Kidney tubule cell (primary cell): ENCODE measurements around the gene PDZD8.

Source experiments
- DNase-seq: peaks from one replicate; pipeline ENCODE4 v3.0.0-alpha.2; 2018; ENCODE audit warnings: low spot score

PDZD8 gene

DNA sequence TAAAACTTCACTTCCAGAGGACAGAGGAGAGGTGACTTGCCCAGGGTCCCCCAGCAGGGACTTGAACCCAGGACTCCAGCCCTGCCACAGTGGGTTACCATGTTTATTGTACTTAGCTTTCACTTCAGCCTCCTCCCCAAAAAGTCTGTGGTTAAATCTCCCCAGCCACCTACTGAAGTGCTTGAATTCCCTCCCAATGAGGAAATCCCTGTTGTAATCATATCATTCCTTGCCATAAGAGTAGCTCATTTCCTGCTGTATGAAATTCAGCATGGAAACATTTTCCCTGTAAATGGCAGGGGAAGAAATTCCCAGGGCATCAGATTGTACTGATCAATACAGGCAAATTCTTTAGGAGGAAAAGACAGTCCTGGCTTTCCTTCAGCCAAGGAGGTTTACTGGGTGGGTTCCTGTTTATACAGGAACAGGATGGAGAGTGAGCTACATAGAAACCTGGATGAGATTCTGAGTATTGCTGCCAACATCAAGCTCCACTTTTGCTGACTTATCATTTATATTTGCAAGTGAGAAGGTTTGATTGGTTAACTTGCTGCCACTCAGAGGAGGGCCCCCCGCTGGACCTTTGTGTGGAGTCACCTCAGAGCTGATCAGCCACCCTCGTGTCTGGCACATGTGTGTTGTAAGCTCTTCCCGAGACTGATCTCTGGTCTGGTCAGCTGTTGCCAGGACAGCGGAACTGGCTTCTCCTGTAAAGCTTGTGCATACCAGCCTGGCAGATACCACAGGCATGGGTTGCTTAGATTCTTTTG, 16.4 kb upstream of the PDZD8 start:
- peak; percentile 75 for DNase-seq

DNA sequence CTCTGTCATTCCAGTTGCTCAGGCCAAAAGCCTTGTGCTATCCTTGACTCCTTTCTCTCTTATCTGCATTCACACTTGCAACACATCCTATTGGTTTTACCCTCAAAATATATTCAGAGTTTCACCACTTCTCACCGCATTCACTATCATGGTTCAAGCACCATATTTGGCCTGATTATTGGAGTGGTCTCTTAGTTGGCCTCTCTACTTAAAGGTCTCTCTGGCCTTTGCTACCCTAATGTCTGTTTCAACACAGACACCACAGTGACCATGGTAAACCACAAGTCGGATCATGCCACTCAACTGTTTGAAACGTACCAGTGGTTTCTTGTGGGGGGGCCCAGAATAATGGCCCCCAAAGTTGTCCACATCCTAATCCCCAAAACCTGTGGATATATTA, 15.2 kb upstream of the PDZD8 start:
- no peak for DNase-seq

DNA sequence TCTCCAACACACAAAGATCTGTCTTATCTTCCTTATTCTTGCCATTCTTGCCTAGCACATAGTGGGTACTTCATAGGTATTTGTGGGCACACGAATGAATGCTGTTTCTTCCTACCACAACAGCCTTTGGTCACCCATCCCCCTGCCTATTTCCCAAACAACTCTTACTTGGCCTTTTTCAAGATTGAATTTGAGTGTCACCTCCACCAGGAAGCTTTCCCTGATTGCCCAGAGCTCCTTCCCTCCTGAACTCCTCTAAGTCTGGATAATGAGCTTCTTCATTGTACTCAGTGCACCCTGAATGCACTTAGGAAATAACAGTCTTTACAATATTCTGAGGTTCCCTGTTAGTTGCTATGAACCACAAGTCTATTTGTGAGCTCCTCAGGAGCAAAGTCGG, 11.6 kb upstream of the PDZD8 start:
- DNase-seq = no peak

DNA sequence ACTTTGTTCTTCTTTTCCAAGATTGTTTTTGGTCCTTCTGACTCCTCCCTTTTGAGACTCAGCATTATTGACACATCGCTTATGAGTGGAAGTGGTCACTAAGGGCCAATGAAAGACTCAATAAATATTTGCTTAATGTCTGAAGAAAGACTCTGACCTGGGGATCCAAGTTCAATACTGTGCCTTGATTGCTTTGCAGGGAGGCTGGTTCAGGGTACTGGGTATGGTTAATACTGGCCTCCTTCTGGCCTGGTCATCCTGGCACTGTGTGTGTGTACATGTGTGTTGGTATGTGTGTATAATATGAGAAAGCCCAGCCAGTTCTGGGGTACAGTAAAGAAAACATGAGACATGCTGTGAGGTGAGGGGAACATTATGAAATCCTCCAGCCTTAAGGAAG, 7.6 kb upstream of the PDZD8 start:
- no peak for DNase-seq

DNA sequence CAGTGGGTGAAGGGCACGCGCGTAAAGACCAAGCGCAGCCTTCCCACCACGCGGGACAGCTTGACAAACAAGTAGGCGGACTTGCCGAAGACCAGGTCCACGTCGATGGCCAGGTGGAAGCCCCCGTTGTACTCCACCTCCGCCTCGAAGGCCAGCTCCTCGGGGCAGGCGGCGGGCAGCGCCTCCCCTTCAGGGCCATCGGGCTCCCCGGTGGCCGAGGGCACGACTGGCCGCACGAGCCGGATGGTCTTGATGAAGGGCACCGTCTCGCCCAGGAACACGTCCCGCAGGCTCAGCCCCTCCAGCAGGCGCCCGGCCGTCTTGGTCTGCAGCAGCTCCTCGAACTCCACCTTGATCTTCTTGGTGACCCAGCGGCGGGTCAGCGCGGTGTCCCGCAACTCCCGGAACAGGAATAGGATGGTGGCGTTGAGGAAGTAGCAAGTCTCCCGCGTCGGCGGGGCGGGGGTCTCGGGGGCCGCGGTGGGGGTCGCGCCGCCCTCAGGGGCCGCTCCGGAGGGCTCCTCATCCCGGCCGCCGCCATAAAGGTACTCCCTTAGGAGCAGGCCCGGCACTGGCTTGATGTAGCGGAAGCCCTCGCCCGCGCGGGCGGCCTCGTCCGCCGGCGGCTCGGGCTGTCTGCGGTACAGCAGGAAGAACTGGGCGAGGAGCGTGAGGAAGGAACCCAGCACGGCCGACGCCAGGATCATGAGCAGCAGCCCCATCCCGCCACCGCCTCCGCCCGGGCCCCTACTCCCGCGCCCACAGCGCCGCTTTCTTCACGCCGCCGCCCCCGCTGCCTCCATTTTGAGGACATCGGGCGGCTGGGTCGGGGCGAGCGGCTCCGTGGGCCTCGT, 507 bp downstream of the PDZD8 start:
- peak; percentile 39 for DNase-seq

DNA sequence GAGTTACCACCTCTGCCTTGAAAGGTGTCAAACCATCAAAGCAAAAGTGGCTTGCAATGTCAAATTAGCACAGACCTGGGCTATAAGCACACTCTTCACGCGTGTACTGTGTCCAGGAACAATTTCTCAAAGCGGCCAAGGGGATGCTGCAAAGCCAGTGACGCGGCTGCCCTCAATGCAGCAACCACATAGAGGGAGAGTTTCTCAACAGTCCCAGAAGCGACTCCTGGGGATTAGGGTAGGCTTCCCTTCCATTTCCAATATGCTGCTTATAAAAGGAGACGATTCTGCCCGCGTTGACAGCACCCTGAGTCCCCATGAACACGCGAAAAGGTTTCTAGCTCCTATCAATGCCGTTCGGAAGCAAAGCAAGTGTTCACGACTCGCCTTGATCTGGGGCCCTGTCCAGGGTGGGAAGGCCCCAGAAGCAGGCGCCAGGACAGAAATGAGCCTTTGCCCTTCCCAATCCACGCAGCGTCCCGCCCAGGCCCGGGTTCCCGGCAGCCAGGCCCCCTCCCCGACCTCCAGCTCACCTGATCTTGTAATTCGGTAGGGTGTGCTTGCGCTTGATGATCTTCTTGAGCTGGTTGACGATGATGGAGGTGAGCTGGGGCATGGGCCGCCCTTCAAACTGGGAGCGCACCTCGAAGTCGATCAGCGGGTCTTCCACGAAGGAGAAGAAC, 1.3 kb downstream of the PDZD8 start:
- DNase-seq = peak; percentile 50

DNA sequence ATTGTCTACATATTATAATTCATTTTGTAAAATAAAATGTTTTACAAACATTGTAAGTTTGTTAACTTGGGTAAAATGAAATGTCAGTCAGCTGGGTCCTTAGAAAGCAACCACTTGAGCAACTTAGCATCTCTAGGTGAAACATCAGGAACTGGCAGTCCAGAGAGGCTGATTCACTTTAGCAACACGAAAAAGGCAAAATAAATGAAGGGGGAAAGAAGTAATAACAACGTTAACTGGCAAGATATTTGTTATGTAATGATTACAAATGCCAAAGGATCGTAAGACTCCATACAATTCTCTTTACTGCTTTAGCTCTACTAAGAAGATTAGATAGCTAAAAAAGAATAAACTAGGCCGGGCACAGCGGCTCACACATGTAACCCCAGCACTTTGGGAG, 5.0 kb downstream of the PDZD8 start:
- DNase-seq = peak; percentile 51

DNA sequence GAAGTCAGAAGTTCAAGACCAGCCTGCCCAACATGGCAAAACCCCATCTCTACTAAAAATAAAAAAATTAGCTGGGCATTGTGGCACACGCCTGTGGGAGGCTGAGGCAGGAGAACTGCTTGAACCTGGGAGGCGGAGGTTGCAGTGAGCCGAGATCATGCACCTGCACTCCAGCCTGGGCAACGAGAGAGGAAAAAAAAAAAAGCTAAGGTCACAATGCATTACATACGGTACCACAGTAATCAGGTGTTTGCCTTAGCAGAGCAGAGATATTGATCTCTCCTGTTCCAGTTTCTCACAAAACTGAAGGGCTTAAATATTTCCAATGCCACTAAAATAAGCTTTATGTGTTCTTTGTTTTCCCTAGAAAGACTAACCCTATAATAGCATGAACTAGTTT, 7.5 kb downstream of the PDZD8 start:
- no peak for DNase-seq

DNA sequence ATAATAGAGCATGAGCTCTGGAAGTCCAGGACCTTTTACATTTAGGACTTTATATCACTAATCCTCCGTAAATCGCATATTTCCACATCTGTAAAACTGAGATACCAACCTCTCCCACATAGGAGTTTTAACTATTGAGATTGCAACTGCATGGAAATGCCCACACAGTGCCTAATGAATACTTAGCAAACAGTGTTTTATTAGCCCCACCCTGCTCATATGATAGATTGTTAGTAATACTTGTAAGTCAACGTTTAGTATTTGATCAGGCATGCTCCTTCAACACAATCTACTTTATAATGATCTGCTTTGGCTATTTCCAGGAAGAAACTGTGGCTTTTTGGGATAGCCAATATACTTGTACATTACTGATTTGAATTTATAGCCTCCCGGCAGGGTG, 8.5 kb downstream of the PDZD8 start:
- no peak for DNase-seq

DNA sequence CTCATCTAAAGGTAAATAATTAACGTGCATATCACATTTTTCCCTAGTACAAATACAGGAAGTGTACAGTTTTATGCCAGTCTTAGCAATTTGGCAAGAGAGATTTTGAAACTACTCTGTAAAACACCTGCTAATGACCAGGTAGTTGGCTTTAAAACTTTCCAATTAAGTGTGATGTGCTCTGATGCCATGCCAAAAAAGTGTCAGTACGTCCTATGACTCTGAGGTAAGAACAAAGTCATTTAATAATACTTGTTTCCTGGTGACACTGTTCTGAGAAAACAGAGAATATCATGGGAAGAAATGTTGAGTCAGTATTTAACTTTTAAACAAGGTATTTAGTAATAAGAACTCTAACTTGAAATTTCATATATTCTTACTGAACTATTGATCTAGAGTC, 9.6 kb downstream of the PDZD8 start:
- peak; percentile 88 for DNase-seq

DNA sequence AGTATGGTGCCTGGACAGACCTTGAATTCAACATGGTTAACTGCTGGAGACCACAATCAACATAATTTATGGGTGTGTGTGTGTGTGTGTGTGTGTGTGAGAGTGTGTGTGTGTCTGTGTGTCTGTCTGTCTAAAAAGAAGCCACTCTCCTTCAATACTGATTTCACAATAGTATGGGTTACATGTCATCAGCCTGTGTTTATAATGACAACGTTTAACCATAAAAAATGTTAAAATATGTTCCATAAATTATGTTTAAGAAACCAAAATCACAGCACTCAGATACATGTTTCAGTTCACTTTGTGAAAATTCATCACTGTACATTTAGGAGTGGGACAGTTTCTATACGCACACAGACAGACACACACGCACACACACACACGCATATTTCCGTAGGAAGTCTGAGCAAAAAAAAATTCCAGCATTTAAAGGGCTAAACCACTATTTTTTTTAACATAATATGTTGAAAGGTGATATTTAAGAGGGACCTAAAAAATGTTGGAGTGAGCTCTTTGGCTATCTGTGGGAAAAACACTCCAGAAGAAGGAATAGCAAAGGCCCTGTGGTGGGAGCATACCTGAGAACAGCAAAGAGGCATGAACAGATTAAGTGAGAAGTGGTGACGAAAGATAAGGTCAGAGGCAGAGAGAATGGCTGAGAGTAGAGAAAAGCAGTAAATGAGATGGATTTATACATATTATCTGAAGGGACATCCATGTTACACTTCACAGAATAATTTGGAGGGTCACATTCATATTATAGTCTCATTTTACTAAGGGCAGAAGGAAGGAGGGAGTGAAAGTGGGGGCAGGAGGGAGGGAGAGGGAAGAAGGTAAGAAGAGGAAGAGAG, 10.9 kb downstream of the PDZD8 start:
- DNase-seq = peak; percentile 37

DNA sequence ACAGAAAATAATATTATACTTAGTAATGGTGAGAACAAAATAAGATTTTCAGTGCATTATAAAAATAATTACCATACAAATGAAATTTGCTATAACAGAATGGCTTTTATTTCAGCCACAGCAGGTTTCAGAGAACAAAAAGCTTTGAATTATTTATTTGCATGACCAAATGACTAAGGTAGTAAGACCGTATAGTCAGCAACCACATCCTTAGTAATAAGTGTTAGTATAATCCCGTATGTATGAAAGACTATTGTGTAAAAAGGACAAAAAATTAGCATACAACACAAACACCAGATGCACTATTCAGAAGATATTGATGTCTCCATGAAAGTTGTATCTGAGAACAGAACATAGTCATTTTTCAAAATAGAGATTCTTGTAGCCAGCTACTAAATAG, 12.2 kb downstream of the PDZD8 start:
- DNase-seq = peak; percentile 84

DNA sequence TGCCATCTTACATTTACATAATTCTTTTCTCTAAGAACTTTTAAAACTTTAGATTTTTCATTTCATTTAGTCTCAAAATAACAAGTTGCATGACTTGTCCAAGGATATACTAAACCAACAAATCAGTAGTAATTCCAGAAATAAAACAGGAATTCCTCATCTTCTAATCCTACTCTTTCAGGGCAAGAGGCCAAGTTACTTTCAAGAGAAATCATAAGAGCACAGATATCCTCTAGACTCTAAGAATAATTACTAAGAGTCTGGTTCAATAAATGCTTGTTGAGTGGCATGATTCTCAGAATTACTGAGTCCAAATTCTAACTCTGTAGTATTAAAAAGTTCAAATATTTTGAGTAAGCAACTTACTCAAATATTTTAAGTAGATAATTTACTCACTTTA, 12.9 kb downstream of the PDZD8 start:
- no peak for DNase-seq

DNA sequence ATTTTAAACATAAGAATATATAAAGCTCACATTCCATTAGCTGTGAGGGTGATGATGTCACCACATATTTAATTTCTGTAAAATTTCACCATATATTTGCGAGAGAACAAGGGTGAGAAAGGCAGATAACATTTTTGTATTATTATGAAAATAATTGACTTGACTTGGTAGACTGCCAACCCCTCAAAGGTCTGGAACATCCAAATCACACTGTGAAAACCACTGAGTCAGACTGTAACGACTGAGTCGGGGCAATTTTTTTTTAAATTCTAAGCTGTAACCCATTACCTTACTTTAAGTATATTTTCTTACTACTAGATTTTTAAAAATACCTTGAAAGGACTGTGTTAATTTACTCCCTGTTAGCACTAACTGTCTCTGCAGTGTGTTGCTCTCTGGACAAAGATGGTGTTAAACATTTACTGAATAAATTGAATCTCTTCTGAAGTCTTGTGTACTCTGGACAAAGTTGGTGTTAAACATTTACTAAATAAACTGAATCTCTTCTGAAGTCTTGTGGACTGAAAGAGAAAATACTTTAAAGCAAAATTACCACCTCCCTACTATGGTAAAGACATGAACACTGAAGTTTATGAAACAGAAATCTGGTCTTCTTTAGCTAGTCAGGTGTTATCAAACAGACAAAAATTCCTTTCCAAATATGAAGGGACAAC, 14.1 kb downstream of the PDZD8 start:
- DNase-seq = peak; percentile 77

DNA sequence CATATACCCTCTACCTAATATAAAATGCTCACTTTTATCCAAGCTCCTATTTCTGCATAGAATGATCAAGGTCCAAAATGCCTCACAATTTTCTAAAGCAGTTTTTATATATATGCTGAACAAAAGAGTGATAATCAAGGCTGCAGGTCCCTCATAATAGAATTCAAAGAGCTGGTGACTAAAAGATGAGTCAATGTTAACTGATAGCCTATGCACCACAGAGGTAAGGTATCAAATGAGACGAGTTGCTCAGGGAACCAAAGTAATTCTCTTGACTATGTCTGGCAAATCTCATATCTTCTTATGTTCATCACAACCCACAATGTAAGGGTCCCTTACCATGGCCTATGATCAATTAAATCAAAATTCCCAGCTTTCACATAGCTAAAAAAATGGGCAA, 15.2 kb downstream of the PDZD8 start:
- DNase-seq = peak; percentile 60

DNA sequence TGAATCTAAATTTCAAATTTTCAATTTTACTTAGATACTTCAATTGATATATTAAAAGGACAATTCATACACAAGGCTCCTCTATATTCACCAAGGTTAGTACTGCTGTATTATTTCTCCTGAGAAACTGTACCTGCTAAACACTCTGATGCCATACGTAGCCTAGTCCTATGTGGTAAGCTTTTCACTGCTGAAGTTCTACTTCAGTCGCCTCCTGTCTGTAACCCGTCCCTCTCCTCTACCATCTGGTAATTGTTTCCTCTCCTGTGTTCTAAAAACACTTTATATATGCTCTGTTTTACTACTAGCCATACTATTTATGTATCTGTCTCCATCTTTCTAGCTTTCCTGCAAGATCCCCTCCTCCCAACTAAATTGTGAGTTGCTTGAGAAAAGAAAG, 20.2 kb downstream of the PDZD8 start:
- no peak for DNase-seq

DNA sequence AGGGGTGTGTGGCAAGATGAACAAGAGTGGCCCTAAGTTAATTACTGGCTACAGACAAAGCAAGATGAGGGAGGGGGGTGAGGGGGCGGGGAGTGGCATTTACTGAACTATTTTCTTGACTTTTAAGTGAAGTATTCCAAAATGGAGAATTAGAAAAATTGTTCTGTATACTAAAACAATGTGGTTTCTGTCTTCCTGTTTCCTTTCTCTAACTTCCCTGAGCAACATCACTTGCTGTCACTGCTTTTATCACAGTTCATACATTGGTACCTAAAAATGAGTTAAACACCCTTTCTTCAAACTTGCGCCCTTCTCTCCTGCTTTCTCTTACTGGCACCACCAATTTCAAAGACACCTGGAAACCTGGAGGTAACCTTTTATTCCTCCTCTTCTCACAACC, 21.6 kb downstream of the PDZD8 start:
- DNase-seq = no peak

DNA sequence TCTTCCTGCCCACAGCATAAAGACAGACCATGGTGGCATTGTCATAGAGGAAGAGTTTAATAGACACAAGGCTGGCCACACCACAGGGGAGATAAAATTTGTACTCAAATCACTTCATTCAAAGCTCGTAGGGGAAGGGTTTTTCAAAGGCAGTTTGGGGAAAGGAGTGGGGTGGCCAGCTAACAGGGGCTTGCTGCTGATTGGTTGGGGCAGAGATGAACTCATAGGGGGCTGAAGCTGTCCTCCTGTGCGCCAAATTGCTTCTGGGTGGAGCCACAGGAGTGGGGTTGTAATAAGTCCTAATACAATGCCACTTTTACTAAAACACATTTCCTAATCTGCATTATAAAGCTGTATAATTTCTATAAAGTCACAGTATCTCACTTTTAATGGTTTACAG, 22.5 kb downstream of the PDZD8 start:
- DNase-seq = no peak

DNA sequence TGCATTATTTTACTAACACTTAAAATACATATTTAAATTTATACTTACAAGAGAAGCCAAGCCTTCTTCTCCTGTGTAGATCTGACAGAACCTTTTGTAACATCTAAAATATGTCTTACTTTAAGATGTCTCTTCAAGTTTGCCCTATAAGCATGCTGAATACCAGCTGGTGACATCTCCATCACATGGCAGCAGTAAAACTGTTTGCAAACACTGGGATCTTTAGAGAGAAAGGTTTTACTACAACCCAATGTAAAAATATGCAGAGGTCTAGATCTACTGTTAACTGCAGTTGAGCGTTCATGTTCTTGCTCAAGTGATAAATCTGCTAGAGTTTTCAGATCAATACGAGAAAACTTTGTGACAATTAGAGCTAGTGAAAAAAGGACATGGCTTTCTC, 23.2 kb downstream of the PDZD8 start:
- no peak for DNase-seq

DNA sequence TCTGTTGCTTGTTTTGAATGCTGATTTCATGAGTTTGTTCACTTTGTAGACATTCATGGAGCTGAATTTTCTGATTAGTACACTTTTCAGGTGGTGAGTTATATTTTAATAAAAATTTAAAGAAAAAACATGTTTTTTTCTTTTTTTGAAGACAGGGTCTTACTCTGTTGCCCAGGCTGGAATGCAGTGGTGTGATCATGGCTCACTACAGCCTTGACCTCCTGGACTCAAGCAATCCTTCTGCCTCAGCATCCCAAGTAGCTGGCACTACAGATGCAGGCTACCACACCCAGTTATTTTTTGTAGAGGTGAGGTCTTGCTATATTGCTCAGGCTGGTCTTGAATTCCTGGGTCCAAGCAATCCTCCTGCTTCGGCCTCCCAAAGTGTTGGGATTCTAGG, 23.7 kb downstream of the PDZD8 start:
- no peak for DNase-seq

DNA sequence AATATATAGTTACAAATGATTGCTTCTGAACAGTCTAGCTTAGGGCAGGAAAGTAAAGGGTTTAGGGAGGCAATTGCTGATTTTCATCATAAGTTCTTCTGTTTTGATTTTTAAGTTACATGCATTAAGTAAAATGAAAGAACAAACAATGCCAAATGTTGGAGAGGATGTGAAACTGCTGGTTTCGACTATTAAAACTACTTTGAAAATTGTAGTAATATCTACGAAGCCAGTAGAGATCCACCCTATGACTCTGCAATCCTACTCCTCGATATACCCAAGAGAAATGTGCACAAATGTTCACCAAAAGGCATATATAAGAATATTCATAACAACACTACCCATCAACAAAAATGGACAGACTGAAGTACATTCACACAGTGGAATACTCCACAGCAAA, 24.3 kb downstream of the PDZD8 start:
- DNase-seq = no peak
